Measurements from ENCODE around the gene ATP12A.

DNA sequence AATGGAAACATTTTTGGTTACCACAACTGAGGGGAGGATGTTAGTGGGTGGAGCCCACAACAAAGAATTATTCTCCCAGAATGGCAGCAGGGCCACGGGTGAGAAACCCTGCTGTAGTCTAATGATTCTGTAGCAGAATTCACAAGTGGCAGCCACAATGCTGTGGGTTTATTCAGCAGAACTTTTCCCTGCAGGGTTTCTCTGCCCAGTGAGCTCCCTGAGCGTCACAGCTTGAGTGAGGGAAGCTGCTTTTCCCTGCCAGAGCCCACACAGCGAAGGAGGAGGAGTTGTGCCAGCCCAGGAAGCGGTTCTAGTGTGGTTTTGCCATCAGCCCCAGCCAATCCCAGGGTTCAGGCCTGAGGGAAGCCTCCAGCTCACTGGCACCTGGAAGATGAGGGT is 4.4 kb downstream of the ATP12A start:
- TF ChIP-seq, protein P1, sequence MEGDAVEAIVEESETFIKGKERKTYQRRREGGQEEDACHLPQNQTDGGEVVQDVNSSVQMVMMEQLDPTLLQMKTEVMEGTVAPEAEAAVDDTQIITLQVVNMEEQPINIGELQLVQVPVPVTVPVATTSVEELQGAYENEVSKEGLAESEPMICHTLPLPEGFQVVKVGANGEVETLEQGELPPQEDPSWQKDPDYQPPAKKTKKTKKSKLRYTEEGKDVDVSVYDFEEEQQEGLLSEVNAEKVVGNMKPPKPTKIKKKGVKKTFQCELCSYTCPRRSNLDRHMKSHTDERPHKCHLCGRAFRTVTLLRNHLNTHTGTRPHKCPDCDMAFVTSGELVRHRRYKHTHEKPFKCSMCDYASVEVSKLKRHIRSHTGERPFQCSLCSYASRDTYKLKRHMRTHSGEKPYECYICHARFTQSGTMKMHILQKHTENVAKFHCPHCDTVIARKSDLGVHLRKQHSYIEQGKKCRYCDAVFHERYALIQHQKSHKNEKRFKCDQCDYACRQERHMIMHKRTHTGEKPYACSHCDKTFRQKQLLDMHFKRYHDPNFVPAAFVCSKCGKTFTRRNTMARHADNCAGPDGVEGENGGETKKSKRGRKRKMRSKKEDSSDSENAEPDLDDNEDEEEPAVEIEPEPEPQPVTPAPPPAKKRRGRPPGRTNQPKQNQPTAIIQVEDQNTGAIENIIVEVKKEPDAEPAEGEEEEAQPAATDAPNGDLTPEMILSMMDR (IDR thresholded peaks at IDR 0.05): no peak
- no peak for TF ChIP-seq POLR2A (IDR thresholded peaks at IDR 0.05)

Data from heart left ventricle (tissue), 13 donors.